Stimulated activated CD4-positive, alpha-beta T cell treated with anti-CD3 and anti-CD28 coated beads, Interleukin-15, amount 100 ng/mL, for 1 hour (primary cell): ENCODE results near the gene DHRS2.

Experiments
- DNase-seq, 2 donors: peaks; one replicate each; pipeline ENCODE4 v3.0.0-alpha.2; 2020; ENCODE audit warnings: low read depth in 1 of 2, low spot score in 1 of 2

DHRS2 gene

GRCh38 chr14:23612354-23612732, 23.8 kb upstream of the DHRS2 start:
- no peak for DNase-seq

DNA sequence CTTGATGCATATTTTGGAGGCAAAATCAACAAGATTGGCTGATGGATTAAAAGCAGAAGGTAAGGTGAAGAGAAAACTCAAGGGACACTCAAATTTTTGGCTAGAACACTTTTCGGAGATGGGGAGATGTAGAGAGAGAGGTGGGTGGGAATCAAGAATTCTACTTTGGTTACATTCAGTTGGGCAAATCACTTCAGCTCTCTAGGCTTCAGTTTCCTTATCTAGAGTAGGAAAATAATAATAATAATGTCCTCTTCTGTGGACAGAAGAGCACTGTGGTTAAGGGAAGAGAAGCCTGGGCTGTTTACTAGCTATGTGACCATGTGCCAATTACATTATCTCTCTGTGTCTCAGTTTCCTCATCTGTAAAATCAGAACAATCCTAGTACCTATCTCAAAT, 23.4 kb upstream of the DHRS2 start:
- DNase-seq: no peak

DNA sequence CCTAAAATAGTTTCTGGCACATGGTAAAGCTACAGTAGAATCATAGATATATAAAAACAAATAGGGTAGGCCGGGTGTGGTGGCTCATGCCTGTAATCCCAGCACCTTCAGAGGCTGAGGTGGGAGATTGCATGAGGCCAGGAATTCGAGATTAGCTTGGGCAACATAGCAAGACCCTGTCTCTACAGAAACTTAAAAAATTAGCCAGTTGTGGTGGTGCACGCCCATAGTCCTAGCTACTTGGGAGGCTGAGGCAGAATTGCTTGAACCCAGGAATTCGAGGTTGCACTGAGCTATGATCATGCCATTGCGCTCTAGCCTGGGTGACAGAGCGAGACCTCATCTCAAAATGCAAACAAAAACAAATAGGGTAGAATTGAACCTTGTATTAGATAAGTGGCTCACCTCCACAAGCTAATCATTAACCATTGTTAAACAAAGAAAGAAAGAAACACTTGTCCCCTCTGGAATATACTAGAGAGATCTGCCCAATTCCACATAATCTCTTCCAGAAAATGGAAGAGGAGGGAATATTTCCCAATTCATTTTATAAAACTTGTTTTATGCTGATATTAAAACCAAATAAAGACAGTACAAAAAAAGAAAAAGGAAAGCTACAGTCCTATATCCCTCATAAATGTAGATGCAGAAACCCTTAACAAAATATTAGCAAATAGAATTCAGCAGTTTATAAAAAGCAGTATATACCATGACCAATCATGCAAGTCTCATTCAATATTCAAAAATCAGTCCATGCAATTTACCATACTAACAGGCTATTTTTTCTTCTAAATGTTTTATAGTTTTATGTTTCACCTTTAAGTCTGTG, 22.7 kb upstream of the DHRS2 start:
- no peak for DNase-seq

GRCh38 chr14:23614395-23614828, 21.8 kb upstream of the DHRS2 start:
- DNase-seq: no peak

- no peak for DNase-seq
Measured at GRCh38 chr14:23615856-23616255, 20.3 kb upstream of the DHRS2 start.

- DNase-seq: no peak
Measured at GRCh38 chr14:23617539-23617938, 18.6 kb upstream of the DHRS2 start.

- no peak for DNase-seq
Measured at GRCh38 chr14:23618415-23618988, 17.7 kb upstream of the DHRS2 start.

GRCh38 chr14:23620177-23620702, 15.9 kb upstream of the DHRS2 start:
- no peak for DNase-seq

DNA sequence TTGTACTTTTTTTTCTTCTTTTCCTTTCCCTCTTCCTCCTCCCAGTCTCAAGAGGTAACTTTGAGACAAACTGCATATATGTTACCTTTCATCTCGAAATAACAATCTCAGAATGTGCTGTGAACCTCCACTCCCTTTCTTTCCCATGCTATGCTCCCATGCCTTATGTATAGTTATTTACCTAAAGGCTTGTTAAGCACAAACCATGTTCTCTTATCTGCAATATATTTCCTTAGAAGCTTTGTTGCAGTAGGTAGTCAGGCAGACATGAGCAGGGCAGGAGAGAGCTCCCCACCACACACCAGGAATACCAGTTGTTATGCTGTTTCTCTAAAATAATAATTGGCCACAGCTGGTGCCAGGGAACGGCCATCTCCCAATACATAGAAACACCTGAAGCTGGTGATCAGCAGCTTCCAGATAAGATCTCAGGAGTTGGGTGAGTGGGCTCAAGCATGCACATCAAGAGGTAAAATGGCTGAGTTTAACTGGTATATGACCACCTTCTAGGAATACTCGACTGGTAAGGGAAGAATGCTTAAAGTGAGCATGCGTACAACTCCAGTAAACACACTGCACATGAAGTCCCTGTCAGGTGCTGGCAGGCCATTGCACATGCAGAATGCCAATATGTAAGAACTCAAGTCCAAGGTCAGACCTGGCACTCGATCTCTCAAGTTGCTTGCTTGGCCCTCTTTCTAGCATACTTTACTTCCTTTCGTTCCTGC, 14.8 kb upstream of the DHRS2 start:
- DNase-seq: no peak

GRCh38 chr14:23621932-23622730, 14.0 kb upstream of the DHRS2 start:
- no peak for DNase-seq

GRCh38 chr14:23622990-23623389, 13.2 kb upstream of the DHRS2 start:
- no peak for DNase-seq

- no peak for DNase-seq
Measured at GRCh38 chr14:23623962-23624361, 12.2 kb upstream of the DHRS2 start.

- no peak for DNase-seq
Measured at GRCh38 chr14:23624830-23625404, 11.2 kb upstream of the DHRS2 start.

DNA sequence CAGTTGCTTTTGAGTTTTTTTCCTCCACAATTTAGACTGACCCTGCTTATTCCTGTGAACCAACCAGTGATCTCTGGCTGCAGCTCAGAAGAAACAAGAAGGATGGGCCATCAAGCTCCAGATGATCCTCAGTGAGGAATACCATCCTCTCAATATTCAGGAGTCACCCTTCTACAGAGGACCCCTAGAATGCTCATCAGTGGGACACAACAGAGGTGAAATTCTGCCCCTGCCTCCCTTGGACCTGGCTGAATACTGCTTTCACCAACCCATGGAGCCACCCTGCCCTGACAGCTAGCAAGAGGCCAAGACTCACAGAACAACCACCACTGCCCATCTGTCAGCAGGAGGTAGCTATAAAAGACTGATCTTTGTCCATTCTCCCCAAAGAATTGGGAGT, 9.2 kb upstream of the DHRS2 start:
- DNase-seq: no peak

- DNase-seq: no peak
Measured at GRCh38 chr14:23627961-23628360, 8.2 kb upstream of the DHRS2 start.

- no peak for DNase-seq
Measured at GRCh38 chr14:23629204-23629603, 7.0 kb upstream of the DHRS2 start.

GRCh38 chr14:23629832-23630396, 6.2 kb upstream of the DHRS2 start:
- no peak for DNase-seq

GRCh38 chr14:23630687-23631086, 5.5 kb upstream of the DHRS2 start:
- no peak for DNase-seq

DNA sequence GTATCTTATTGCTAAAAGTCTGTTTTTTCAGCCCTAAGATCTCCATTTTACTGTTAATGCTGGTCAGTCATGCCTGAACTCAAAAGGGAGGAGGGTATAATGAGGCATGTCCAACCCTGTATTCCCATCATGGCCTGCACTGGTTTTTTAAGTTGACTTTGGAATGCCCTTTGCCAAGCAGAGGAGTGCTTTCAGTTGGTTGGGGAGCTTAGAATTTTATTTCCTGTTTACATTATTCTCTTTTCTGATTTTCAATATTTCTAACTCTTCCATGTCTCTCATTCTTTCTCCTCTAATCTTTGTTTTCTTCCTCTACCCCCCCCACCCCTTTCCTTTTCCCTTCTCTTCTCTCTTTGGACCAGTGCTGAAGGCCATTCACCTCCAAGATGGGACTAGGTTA, 4.9 kb upstream of the DHRS2 start:
- no peak for DNase-seq

DNA sequence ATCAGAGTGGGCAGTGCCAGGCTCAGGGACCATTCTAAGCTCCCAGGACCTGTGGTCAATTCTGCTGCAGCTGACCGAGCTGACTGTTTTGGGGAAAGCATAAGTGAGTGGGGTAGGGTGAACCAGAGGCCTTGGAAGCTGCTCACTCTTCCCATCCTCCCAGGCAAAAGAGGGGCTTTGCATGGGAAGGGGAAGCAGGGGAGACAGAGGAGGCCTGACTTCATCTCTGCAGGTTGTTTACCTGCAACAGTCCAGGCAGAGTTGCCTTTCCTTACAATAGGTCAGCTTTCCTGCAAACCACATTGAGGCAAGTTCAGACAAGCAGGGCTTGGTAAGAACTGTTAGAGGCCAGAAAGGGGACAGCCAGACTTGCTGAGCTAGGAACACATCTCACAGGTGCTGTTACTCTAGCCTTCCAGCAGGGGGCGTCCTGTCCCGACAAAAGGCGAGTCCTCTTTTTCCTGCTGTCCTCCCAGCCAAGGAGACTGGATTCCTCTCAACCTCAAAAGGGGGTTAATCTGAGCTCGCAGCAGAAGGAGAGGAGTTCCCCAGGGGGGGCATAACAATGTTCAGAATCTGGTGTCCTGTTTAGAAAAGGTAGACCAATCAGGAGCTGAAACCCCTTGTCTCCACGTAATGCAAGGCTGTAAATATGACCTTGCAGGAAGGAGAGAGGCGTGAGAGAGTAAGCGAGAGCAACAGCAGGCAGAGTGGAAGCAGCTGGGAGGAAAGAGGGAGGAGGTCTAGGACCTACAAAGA, 4.3 kb upstream of the DHRS2 start:
- peak; percentile 48 to 52 for DNase-seq
